Kidney (tissue), 14 donors: ENCODE results near the gene ARHGEF10L. TPM values are rescaled to one million over a fixed set of nuclear protein-coding genes. Genes with fewer than 3 reads are reported as not detected.
A peak's percentile ranks its signal among the peaks of the same experiment; 100 is the strongest.

ENCODE experiments used
- DNase-seq, 5 donors: peaks; one replicate each; pipeline ENCODE4 v3.0.0-alpha.2; 2013 to 2020
- FAIRE-seq: peaks from 2 replicates; lab custom pipeline; 2012; peaks lifted over from hg19 to GRCh38; lab: Jason Lieb, UNC
- H3K27ac ChIP-seq, 2 donors: one replicate each; pipeline ENCODE4 v1.7.0; 2013; ENCODE audit warnings: low read depth in 2 of 2, low read length in 2 of 2, inconsistent platforms in 1 of 2
- H3K27me3 ChIP-seq: one replicate; pipeline ENCODE4 v1.7.1; 2013; ENCODE audit warnings: low read length, inconsistent platforms; ENCODE audit not compliant: control insufficient read depth, insufficient read depth
- H3K36me3 ChIP-seq, 3 donors: one replicate each; pipeline versions ENCODE4 v1.7.0 to v1.7.1; 2013; ENCODE audit warnings: low read length in 3 of 3, control low read depth in 1 of 3, inconsistent platforms in 1 of 3; ENCODE audit not compliant: insufficient read depth in 3 of 3, control insufficient read depth in 2 of 3
- H3K4me1 ChIP-seq, 3 donors: one replicate each; pipeline versions ENCODE4 v1.7.0 to v1.7.1; 2013; ENCODE audit warnings: low read length in 3 of 3, inconsistent platforms in 1 of 3, low read depth in 1 of 3; ENCODE audit not compliant: control insufficient read depth in 2 of 3, insufficient read depth in 2 of 3
- H3K4me3 ChIP-seq, 3 donors: one replicate each; pipeline versions ENCODE4 v1.7.0 to v1.8.1; 2013; ENCODE audit warnings: low read length in 3 of 3, control low read depth in 1 of 3, inconsistent platforms in 1 of 3
- H3K9ac ChIP-seq, 3 donors: one replicate each; pipeline versions ENCODE4 v1.7.0 to v1.7.1; 2013; ENCODE audit warnings: low read length in 3 of 3, control low read depth in 1 of 3, inconsistent platforms in 1 of 3
- H3K9me3 ChIP-seq, 3 donors: one replicate each; pipeline versions ENCODE4 v1.7.0 to v1.7.1; 2013; ENCODE audit warnings: low read length in 3 of 3, control low read depth in 1 of 3, inconsistent platforms in 1 of 3; ENCODE audit not compliant: control insufficient read depth in 2 of 3, insufficient read depth in 1 of 3
- intact Hi-C: fragments of 100-400 bp; cut with DNase I; formaldehyde crosslinking; loops from one replicate; pipeline ENCODE4 v1.11.1; 2022
- polyA plus RNA-seq: library from polyadenylated mRNA; stranded (reverse); fragments of 350-450 nt; fragmentation: Illumina TruSeq; extraction: RNeasy Lipid Tissue Mini Kit (QIAGEN cat#74804); gene quantifications from one replicate; pipeline ENCODE4 v1.2.3, GENCODE V29; 2014; ENCODE audit warnings: low read depth, low replicate concordance; ENCODE audit not compliant: insufficient read depth
- total RNA-seq: library from RNA; stranded (reverse); fragmentation: NEBNext Ultra II Directional; extraction: Animal tissue kit (Norgen Biotek cat#: 25700); gene quantifications from one replicate; pipeline ENCODE4 v1.2.1, GENCODE V29; 2021
- TF ChIP-seq, protein P1 (sequence below): IDR thresholded peaks from 3 replicates; pipeline ENCODE4 v1.5.1; 2012; ENCODE audit warnings: mild to moderate bottlenecking, moderate library complexity, borderline replicate concordance; ENCODE audit not compliant: insufficient read depth; ENCODE audit errors: extremely low read depth
- donor health status: control.
- donor health status: control.
- donor health status: control.
- donor health status: control.
- donor health status: control.
- donor health status: DM: yes; HTN: yes; CAD: no.
- donor health status: Normal renal cell carcinoma (clear cell type).

Gene ARHGEF10L
- total and polyA plus RNA-seq, 2 donors from 2014 or later = 40.8 to 91.9 TPM

DNA sequence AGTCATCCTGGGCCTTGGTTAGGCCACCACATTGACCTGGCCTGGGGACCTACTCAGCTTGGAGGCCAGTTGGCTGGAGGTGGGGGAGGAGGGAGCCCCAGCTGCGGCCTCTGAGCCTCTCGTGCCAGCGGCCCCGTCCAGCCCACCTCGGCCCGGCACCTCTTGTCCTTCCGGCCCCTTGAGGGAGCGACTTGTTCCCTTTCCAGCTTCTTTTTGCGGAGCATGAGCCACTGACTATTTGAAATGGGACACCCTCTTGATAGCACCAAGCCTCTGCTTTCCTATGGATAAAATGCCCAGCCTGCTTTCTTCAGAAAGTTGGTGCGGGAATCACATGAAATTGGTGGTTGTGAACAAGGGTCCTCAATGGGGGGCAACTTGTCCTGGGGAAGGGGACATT lies 24.7 kb upstream of the ARHGEF10L start:
- intact Hi-C loops = no loop called here
- Histone ChIP-seq H3K27ac (no peak overlapping the region), H3K4me1 (peaks cover 0 to 14% (median 13%) of the 10 kb centered on the region in 3 donors), H3K36me3 (no peaks in the 10 kb centered on the region), H3K9ac (no peak overlapping the region), H3K9me3 (no peaks in the 10 kb centered on the region), H3K27me3 (no peaks in the 10 kb centered on the region), H3K4me3 (no peak overlapping the region)
- TF ChIP-seq, protein P1, sequence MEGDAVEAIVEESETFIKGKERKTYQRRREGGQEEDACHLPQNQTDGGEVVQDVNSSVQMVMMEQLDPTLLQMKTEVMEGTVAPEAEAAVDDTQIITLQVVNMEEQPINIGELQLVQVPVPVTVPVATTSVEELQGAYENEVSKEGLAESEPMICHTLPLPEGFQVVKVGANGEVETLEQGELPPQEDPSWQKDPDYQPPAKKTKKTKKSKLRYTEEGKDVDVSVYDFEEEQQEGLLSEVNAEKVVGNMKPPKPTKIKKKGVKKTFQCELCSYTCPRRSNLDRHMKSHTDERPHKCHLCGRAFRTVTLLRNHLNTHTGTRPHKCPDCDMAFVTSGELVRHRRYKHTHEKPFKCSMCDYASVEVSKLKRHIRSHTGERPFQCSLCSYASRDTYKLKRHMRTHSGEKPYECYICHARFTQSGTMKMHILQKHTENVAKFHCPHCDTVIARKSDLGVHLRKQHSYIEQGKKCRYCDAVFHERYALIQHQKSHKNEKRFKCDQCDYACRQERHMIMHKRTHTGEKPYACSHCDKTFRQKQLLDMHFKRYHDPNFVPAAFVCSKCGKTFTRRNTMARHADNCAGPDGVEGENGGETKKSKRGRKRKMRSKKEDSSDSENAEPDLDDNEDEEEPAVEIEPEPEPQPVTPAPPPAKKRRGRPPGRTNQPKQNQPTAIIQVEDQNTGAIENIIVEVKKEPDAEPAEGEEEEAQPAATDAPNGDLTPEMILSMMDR = no peak
- DNase-seq (no peak), FAIRE-seq (no peak)

DNA sequence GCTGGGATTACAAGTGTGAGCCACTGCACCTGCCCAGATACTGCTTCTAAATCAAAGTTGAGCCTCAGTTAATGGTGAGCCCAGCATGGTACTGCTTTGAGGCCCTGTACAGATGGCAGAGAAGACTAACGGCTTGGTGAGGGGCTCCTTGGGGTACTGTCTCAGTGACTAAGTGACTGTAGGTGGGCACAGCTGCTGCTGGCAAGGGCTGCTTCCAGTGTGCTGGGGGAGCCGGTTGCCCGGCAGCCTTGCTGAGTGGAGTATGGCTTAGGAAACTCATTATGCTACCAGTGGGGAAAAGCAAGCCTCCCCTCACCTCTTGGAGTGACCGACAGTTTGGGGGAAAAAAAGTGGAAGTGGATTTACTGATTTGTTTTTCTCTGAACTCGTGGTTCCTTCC lies 23.6 kb upstream of the ARHGEF10L start:
- no peaks in the 10 kb centered on the region for H3K27me3 ChIP-seq
- no peak overlapping the region for H3K4me3 ChIP-seq
- H3K9me3 ChIP-seq = no peaks in the 10 kb centered on the region
- TF ChIP-seq, protein P1 = no peak
- DNase-seq = no peak
- H3K36me3 ChIP-seq = no peaks in the 10 kb centered on the region
- H3K27ac ChIP-seq = peak overlapping the region; percentile 71 to 78
- peak overlapping the region in 1 of 3 donors; percentile 52 for H3K9ac ChIP-seq
- no peak for FAIRE-seq
- H3K4me1 ChIP-seq = peaks cover 0 to 14% (median 14%) of the 10 kb centered on the region in 3 donors
- intact Hi-C loops = no loop called here

DNA sequence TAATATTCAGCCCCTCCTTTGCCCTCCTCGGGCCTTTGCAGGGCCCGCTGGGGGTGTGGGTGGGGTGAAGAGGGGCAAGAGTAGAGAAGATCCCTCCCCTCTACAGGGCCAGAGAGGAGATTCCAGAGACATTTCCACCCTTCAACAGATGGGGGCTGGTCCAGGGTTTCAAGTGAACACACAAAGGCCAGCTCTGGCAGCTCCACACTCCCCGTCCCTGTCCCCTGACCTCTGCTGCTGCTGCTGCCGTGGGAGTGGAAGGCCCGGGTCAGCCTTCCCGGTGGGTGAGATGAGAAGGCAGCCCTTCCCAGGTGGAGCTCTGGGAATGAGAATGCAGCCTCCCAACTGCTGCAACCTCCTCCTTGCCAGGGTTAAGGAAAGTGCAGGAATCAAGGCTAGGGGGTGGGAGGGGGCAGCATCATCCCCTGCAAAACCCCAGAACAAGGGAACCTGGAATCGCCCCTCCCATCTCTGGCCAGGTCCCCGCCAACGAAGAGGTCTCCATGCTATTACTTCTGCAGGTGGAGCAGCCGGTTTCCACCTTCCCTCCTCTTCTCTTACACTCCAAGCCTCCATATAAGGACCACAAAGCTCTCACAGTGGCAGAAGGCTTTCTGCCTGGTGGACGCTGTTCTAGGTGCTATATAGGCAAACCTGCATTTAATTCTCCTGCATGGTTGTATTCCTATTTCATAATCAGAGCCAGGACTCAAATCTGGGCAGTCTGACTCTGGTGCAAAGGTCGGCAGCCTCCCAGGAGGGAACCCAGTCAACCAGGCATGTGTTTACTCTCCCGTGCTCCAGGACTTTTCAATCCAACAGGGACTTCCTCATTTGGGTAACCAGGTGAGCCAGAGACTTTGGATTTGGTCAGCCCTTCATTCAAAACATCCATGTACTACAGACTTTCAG lies 22.9 kb upstream of the ARHGEF10L start:
- TF ChIP-seq, protein P1 = no peak
- Histone ChIP-seq H3K27me3 (no peaks in the 10 kb centered on the region), H3K9ac (peak overlapping the region in 1 of 3 donors; percentile 52), H3K27ac (peak overlapping the region; percentile 71 to 78), H3K4me1 (peaks cover 0 to 14% (median 14%) of the 10 kb centered on the region in 3 donors), H3K9me3 (no peaks in the 10 kb centered on the region), H3K36me3 (no peaks in the 10 kb centered on the region), H3K4me3 (no peak overlapping the region)
- no peak for FAIRE-seq
- DNase-seq = peak in 2 of 5 donors; percentile 63 to 74
- intact Hi-C loops = no loop called here
